Stimulated activated CD8-positive, alpha-beta memory T cell treated with anti-CD3 and anti-CD28 coated beads, Interleukin-2, amount 100 ng/mL, for 48 hours (primary cell): ENCODE data around the gene DAAM1.

Experiments
- DNase-seq, 2 donors: peaks; one replicate each; pipeline ENCODE4 v3.0.0-alpha.2; 2020; ENCODE audit warnings: low read depth in 2 of 2

Gene DAAM1

DNA sequence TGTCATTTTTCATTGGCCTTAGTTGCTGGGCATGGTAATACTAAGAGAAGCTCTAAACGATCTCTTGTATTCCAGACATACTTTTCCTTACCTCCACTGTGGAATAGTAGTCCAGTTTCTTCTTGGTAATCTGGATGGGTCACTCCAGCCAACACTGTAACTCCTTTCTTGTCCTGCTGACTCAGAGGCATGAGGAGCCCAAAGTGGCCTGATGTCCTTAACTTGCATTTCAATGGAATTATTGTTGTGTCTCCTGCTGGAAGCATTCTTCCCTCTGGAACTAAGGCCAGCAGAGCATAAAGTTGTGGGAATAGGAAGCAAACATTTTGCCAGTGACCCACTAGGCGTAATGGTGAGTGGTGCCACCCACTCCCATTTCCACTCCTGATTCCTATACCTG is 33.1 kb downstream of the DAAM1 start:
- no peak for DNase-seq

DNA sequence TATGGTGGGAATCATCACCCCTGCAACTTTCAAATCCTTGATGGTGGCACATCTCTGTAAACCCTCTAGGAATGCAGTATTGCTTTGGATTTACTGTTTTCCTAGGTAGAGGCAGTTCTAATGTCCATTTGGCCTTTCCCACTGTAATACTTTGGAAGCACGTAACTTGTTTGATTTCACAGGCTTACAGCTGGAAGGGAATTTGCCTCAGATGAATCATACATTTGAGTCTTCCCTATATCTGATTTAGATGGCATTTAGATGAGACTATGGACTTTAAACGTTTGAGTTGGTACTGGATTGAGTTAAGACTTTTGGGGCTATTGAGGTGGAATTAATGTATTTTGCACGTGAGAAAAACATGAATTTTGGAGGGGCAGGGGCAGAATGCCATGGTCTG is 35.9 kb downstream of the DAAM1 start:
- no peak for DNase-seq

DNA sequence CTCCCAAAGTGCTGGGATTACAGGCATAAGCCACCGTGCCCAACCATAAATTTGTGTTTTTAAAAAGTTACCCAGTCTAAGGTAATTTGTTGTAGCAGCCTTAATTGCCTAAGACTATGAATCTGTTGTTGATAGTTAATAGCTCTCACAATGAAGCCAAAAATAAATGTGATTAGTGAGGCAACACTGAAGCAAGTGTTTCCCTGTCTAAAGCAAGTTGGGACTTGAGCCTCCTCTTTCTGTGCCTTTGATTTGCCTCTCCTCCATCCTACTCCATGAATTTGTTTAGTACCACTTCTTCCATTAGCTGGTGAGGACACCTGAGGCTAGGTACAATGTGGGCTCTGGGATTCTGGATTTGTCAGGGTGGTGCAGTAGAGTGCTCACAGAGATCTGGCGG is 36.8 kb downstream of the DAAM1 start:
- DNase-seq: no peak

DNA sequence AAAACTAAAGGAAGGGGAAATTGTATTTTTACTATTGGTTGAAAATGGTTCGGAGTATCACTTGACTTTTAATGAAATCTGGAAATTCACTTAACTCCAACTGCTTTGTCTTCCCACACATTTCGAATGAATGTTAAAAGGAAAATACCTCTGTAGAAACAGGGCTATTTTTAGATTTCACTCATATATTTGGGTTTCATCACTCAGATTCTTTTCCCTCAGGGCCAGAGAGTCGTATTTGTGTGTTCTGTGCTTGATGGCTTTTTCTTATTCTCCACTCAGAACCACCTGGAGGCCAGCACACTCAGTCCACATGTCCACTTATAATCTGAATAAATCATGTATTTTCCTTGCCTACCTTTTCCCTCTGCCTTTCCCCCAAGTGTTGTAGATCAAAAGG is 40.0 kb downstream of the DAAM1 start:
- DNase-seq: no peak

DNA sequence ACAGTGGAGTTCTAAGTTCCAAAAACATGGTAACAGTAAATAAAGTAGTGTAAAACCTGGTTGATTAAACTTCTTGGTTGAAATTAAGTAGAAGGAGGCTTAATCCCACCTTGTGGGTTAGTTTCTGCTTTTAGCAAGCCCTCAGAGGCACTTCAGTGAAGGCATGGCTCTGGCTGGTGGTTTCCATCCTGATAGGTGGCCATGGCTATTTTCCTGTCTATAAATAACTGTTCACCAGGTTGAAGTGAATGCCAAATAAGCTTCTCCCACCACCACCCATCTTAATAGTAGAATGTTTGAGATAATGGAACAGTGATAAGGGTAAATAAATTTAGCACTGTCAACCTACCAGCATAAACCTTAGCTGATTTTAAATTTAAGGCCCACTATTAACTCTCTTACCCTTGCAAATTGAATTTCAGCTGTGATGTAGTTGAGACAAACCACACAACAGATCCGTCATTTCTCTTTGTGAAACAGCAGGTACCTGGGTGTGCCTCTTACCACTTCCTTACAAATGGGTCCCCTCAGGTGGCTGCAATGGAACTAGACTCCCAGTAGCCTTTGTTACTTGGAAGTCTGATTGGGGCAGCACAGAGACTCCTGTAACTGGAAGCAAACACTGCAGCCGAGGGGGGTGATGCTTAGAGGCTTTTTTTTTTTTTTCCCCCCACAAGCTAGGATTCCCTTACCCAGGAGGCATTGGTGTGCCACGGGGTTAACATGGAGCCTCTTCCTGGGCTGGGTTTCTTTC is 41.4 kb downstream of the DAAM1 start:
- DNase-seq: no peak

DNA sequence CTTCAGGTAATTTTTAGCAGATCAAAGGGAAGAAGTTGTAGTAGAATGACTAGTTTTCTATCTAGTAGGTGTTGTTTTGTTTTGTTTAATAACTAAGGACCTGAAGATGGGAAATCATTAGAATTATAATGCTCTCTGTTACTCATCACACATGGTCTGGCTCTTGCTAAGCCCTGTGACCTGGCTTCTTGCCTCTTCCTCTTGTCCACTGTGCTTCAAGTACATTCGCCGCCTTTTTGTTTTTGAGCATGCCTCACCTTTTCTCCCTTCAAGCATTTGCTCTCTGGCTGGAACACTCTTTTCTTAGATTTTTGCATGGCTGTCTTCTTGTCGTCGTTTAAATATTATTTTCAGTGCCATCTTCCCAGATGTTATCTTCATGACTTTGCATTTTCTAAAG is 47.7 kb downstream of the DAAM1 start:
- no peak for DNase-seq

DNA sequence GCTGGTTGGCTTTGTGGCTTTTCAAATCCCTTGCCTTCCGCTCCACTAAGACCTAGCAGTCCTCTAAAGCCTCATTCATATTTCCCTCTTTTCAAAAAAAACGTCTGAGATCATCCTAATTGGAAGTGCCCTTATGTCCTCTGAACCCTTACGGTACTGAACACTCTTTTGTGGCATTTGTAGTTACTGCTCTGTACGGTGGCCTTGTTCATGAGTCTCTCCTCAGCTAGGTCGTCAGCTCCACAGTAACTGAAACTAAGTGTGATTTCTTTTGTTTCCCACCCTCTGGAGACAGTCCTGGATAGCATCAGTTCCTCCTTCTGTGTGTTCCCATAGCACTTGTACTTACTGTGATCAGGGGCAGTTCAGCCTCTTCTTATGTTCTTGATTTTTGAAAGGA is 49.7 kb downstream of the DAAM1 start:
- DNase-seq: no peak

DNA sequence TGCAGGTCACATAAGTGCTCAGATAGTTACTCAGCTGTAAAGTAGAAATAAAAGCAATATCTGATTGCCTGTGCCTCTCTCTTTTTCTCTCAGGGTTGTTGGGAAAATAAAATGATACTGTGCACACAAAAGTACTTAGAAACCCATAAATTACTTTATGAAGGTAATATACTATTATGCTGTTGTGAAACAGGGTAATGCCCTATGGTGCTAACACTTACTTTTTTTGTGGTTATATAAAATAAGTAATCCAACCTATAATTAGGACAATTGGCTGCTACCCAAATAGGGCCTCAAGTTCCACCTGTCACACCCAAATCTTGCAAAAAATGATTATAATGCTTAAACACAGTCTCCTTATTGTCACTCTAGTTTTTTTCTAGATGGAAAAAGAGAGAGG is 50.6 kb downstream of the DAAM1 start:
- no peak for DNase-seq

DNA sequence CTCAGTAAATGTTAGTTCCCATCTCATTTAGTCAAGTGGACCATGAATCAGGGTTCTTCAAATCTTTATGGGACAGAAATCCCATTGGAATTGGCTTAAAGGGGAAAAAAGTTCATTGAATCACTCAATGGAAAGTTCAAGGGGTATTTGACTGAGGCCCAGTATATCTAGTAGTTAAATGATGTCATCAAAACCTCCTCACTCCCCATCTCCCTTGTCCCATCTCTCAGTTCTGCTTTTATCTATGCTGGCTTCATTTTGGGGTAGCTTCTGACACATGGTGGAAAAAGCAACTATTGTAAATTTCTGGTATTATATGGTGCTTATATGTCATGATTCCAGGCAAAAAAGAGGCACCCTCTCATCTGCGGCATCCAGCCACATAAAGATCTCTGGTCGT is 51.9 kb downstream of the DAAM1 start:
- no peak for DNase-seq

DNA sequence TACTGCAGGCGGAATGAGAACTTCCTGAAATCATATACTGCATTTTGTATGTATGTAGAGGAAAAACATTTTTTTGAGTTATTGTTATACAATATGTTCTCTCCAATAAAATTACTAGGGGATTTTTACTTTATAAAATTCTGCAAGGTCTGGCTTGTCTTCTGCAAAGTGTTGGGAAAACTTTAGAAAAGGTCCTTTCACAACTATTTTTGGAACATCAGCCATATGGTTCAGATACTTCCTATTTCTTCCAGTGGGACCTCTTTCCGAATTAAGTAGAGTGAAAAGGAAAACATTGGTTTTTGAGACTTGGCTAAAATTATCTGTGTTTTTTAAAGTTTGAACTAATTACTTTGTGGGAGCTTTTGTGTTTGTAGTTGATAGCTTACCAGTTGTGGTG is 52.7 kb downstream of the DAAM1 start:
- no peak for DNase-seq

DNA sequence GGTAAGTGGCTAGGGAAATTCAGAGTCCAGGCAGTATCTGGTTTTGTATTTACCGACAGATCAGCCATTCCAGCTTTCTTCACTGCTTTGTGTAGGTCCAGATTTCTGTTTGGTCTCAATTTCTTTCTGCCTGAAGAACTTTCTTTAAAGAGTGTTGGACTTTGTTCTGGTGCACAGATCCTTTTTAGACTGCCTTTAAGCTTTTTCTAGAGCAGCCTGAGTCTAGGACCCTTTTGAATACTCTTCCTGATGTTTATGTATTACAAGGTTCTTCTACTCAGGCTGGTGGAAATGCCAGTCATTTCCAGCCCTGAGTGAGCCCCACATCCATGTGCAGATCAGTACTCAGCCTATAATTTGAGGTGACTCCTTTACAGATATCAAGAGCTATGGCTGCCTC is 54.7 kb downstream of the DAAM1 start:
- DNase-seq: no peak

DNA sequence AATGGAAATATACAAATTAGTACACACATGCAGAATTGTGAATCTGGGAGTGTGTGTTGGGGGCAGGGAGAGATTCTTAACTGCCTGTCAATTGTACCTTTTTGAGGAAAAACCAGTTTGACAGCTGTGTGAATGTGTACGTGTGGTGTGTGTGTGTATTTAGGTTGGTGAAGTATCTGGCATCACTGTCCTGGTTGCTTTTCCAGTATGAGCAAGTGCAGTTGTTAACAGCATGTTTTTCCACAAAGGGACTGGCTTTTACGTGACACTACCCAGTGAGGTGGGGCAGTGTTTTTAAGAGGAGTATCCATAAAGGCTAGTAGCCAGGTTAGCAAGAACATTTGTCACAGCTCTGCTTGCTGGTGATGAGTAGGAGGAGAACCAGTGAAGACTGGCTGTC is 56.1 kb downstream of the DAAM1 start:
- DNase-seq: no peak

DNA sequence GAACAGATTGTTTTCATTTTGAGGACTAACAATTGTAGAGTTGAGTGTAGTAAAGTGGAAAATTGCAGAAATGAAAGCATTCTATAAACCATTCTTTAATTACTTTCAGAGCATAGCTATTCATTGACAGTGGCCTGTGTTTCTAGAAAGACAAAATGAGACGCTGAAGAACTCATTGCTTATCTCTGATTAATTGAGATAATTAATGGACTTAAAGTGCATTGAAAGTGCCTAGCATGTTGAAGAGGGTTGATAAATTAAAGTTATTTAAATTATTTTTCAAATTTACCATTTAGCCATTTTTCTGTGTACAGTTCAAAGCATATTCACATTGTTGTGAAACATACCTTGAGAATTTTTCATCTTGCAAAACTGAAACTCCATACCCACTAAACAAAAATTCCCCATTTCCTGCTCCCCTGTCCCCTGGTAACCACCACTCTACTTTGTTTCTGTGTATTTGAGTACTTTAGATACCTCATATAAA is 57.4 kb downstream of the DAAM1 start:
- DNase-seq: no peak

DNA sequence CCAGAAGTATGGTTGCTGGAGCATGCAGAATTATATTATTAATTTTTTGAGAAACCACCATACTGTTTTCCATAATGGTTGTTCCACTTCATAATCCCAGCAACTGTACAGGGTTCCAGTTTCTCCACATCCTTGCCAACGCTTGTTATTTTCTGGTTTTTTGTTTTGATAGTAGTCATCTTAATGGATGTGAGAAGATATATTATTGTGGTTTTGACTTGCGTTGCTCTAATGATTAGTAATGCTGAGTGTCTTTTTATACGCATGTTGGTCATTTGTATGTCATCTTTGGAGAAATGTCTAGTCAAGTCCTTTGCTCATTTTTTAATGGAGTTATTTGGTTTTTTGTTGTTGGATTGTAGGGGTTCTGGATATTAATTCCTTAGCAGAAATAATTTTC is 58.1 kb downstream of the DAAM1 start:
- no peak for DNase-seq

DNA sequence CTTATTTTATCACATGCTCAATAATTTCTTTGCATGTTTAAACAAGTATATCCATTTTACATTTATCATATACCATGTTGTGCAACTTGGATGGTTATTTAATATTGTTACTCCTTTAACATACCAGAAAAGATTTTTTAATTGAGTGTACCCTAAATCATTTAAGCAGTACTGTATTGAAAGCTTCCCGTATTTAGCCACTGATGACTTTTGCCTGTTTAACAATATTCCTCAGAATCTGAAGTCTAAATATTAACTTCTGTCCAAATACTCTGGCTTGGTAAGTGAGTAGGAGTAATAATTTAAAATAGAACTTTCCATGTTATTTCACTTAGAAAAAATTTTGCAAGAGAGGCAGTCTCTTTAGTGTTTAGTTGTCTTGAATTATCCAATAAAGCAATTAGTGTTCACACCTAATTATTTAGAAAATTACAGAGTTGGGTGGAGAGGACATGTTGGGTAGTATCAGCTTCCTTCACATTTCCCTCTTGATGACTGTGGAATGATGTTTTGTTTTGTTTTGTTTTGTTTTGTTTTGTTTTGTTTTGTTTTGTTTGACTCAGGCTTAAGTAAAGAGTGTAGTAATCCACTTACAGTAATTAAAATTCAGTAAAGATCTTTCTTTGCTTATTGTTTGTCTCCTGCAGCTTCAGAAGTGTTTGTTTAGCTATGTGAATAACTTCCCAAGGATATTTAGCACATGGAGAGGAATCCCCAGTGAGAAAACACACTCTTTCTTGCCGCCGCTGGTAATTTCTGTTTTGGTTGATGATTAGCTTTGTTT is 59.5 kb downstream of the DAAM1 start:
- DNase-seq: no peak

DNA sequence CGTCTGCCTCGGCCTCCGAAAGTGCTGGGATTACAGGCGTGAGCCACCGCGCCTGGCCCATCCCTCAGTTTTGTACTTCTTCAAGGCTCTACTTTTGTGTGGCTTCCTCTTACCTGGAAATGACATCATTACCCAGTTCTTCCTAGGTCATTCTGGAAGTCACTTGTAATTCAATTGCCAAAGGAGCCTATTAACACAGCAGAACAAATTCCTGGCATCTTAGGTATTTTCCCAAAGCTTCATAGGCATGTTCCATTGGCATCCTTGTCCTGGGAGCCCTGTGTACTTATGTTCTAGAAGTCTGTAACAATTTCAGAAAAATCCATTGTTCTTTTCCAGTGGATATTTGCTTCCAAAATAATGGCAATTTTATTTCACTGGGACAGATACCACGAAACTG is 60.6 kb downstream of the DAAM1 start:
- DNase-seq: no peak

DNA sequence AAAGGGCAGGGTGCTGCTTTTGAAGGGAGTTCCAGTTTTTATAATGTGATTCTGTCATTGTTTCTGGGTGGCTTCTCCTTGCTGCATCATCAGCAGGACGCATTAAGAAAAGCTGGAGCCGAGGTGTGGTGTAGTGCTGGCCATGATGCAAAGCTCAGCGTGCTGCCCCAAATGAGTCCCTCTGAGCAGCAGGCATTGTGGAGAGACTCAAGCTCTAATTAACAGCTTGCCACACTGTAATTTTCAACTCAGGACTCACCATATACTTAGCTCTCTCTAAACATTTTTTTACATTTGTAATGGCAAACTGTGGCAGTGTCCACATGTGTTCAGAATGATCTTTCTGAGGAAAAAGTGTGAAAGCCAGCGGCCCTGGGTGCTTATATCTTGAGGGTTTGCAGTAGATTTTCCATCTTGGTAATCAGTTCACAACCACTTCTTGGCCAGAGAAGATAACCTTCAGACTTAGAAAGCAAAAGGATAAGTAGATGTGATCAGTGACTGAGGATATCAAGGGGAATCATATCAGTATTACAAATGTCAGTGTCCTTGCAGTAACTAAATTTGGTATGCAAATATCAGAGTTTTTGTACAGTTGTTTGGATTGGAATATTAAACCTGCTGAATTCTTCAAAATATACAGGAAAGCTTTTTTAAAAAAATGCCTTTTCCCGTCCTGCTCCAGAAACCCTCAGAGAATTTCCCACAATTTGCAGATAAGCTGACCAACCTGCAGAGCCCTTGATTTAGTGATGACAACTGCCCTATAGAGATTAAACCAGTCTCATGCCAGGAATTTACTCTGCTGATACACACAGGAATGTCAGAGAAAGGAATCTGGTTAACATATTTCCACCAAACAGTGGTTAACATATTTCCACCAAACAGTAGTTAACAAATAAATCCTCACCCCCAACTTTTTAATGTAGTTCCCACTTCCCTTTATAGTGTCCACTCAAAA is 63.6 kb downstream of the DAAM1 start:
- no peak for DNase-seq

DNA sequence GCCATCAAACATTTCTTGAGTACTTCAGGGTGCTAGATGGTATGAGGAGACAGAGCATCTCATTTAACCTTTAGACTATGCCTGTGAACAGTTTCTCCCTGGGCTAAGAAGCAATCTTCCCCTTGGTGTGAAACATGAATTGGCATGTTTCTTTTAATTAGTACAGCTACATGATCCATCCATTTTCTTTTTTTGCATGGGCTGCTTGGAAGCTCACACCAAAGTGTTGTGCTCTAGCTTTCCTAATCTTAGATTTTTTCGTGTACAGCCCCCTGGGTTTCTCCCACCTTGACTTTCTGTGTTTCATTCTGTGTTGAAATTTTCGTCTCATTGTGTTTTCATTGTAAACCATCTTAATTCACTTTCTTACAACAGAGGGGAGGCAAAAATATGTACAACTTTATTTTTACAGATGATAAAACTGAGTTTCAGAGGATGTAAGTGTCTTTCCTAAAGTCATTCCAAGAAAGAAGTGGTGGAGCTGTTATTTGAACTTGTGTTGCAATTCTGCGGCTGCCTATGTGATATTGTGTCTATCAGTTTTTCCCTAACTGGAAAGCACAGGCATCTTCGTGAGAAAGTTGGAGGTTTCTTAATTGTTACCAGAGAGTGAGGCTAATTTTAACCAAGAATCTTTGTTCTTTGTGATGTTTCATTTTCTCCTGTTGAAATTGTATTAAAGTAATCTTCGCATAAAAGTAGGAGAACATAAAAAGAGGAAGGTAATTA is 64.5 kb downstream of the DAAM1 start:
- DNase-seq: no peak

DNA sequence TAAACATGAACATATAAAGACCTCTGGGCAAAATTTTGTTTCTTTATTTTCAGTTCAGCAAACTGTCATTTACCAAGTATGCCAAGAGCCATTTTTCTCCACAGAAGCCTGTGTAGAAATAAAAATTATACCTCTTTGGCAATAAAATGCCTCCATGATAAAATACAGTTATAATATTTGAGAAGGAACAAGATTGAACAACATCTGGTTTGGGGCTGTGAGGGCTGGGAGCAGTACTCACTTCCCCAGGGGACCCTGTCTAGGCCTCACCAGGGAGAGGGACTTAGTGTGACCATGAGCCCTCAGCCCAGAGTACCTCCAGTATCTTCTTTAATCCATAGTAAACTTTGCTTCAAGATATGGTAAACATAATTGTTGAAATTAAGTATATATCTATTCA is 65.1 kb downstream of the DAAM1 start:
- no peak for DNase-seq

DNA sequence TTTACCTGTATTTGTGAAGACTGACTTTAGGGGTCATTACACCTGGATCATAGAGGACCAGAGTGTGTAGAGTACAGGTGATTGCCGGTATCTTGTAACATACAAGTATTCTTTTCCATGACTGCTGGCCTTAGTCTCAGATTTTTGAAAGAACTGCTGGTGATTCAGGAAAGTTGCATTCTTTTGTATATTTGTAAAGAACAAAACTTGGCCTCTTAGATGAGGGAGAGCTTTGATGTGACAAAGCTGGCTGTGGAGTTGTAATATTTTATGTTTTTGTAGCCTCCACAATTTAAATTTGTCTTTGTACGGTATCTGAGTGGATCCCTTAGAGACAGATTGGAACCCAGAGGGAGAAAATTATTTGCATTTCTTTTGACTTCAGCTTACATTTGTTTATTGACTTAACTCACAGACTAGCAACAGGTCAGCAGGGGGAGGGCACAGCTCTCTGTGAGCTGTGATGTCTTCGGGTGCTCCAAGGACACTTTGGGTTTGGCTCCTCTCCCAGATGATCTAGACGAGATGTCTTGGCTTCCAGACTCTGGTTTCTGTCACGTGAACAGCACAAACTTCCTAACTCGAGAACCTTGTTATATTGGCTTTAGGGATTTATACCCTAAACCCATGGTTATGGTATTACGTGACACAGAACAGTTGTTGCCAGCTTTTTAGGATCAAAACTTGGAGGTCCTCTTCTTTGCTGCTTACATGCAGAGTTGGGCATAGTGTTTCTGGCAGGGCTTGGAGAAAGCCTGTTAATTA is 65.9 kb downstream of the DAAM1 start:
- DNase-seq: no peak
